K562 (cell line): ENCODE measurements around the gene C10orf71. TPM values are rescaled to one million over a fixed set of nuclear protein-coding genes. Genes with fewer than 3 reads are reported as not detected.

Experiments used
- ATAC-seq: fragments of 200-7000 bp; cut with Tn5 transposase; 3 replicates; pipeline ENCODE4 v1.9.1; 2020; ENCODE audit warnings: moderate library complexity
- BruUV-seq: library from RNA; stranded (reverse); fragments of 400-500 nt; replicated peaks from 2 replicates; lab custom pipeline; 2021; lab: Mats Ljungman, UMichigan
- CTCF ChIA-PET: fragments of 300-600 bp; formaldehyde crosslinking; extraction: SDS; loops from one replicate; lab custom pipeline; 2021; ENCODE audit warnings: low intra/inter-chr PET ratio; lab: Yijun Ruan, JAX
- POLR2A ChIA-PET: fragments of 300-600, 350-650 bp; sonication (Branson Sonifier 250); formaldehyde crosslinking; extraction: SDS; loops from one replicate; lab custom pipeline; 2021; ENCODE audit warnings: antibody characterized with exemption, inconsistent platforms; lab: Yijun Ruan, JAX
- DNase-seq, 4 experiments: peaks; one replicate each; pipeline versions ENCODE4 v3.0.0 to v3.0.0-alpha.2; 2011 to 2018; ENCODE audit warnings: low spot score in 3 of 4, mixed read lengths in 3 of 4; ENCODE audit errors: extremely low read depth in 1 of 4
- FAIRE-seq: peaks from 2 replicates; lab custom pipeline; 2011; peaks lifted over from hg19 to GRCh38; lab: Jason Lieb, UNC
- H2AFZ ChIP-seq: 2 replicates; pipeline ENCODE4 v1.6.0; 2011; ENCODE audit warnings: low read depth, low read length, control low read depth, inconsistent platforms
- H3K27ac ChIP-seq: fragments of 200-600 bp; 3 replicates; pipeline ENCODE4 v1.8.0; 2011; ENCODE audit warnings: low read depth, mild to moderate bottlenecking, control low read depth, inconsistent platforms, low read length, moderate library complexity, mixed read lengths; ENCODE audit errors: extremely low read depth
- H3K27me3 ChIP-seq, 2 experiments: fragments of 300-600 bp in 1 of 2; 2 replicates in 1 of 2; 3 replicates in 1 of 2; pipeline versions ENCODE4 v1.6.0 to v1.8.0; 2011; ENCODE audit warnings: inconsistent platforms in 2 of 2, low read length in 2 of 2, mild to moderate bottlenecking in 1 of 2, mixed read lengths in 1 of 2, moderate library complexity in 1 of 2; ENCODE audit not compliant: control insufficient read depth in 2 of 2, insufficient read depth in 2 of 2
- H3K36me3 ChIP-seq: fragments of 300-600 bp; 3 replicates; pipeline ENCODE4 v1.8.0; 2011; ENCODE audit warnings: mild to moderate bottlenecking, low read length, inconsistent platforms; ENCODE audit not compliant: control insufficient read depth, insufficient read depth
- H3K4me1 ChIP-seq, 2 experiments: fragments of 200-600 bp in 1 of 2; replicated peaks in 1 of 2; 2 replicates in 1 of 2; 3 replicates in 1 of 2; pipeline versions ENCODE4 v1.5.1 to v1.8.0; 2011; ENCODE audit warnings: inconsistent platforms in 2 of 2, low read length in 2 of 2, mild to moderate bottlenecking in 1 of 2, mixed read lengths in 1 of 2, moderate library complexity in 1 of 2; ENCODE audit not compliant: control insufficient read depth in 2 of 2, insufficient read depth in 2 of 2
- H3K4me2 ChIP-seq: 2 replicates; pipeline ENCODE4 v1.6.1; 2011; ENCODE audit warnings: low read length, control low read depth, inconsistent platforms, mixed read lengths; ENCODE audit not compliant: insufficient read depth
- H3K4me3 ChIP-seq: fragments of 200-600 bp; sonication (generic), shearing (Covaris generic); 2 replicates; pipeline ENCODE4 v1.5.1; 2016; ENCODE audit warnings: control low read depth, inconsistent platforms
- H3K79me2 ChIP-seq: fragments of 200-600 bp; 3 replicates; pipeline ENCODE4 v1.8.0; 2011; ENCODE audit warnings: low read length, inconsistent platforms; ENCODE audit not compliant: control insufficient read depth, insufficient read depth
- H3K9ac ChIP-seq, 2 experiments: 2 replicates each; pipeline versions ENCODE4 v1.6.0 to v1.6.1; 2011; ENCODE audit warnings: low read depth in 2 of 2, low read length in 2 of 2, control low read depth in 1 of 2, inconsistent platforms in 1 of 2, mild to moderate bottlenecking in 1 of 2, mixed read lengths in 1 of 2; ENCODE audit not compliant: insufficient read depth in 1 of 2
- H3K9me1 ChIP-seq: one replicate; pipeline ENCODE4 v1.6.0; 2011; ENCODE audit warnings: inconsistent platforms, mild to moderate bottlenecking, low read length, moderate library complexity; ENCODE audit not compliant: control insufficient read depth, insufficient read depth
- H3K9me3 ChIP-seq: replicated peaks from 2 replicates; pipeline ENCODE4 v1.5.1; 2011; ENCODE audit warnings: low read depth, low read length, inconsistent platforms; ENCODE audit not compliant: control insufficient read depth, insufficient read depth
- H4K20me1 ChIP-seq: replicated peaks from 2 replicates; pipeline ENCODE4 v1.6.1; 2011; ENCODE audit warnings: low read length, inconsistent platforms, mixed read lengths; ENCODE audit not compliant: control insufficient read depth, insufficient read depth
- MIER1 ChIP-seq: fragments of 450-650 bp; IDR thresholded peaks from 2 replicates; pipeline ENCODE4 v1.6.1; 2016; ENCODE audit warnings: antibody characterized with exemption, mild to moderate bottlenecking, low read depth
- SNIP1 ChIP-seq: fragments of 450-650 bp; IDR thresholded peaks from 2 replicates; pipeline ENCODE4 v1.7.1; 2017; ENCODE audit warnings: low read depth, mild to moderate bottlenecking
- ZNF398 ChIP-seq: fragments of 250-450 bp; sonication (Bioruptor Pico); IDR thresholded peaks from 2 replicates; pipeline ENCODE4 v1.8.0; 2021; ENCODE audit warnings: moderate library complexity, mild to moderate bottlenecking, inconsistent platforms
- WGBS: fragments of 100-300 bp; shearing (Covaris generic); methylation state at CpG from one replicate; pipeline ENCODE4 v1.1.6; 2016; ENCODE audit warnings: low coverage, mixed read lengths; ENCODE audit not compliant: insufficient coverage; ENCODE audit errors: missing lambda C conversion rate; 5-methylcytosine and 5-hydroxymethylcytosine counted together
- in situ Hi-C: fragments of 300-500 bp; cut with MboI; formaldehyde crosslinking; loops from 4 replicates; pipeline ENCODE4 v1.15.0; 2018; ENCODE audit warnings: inconsistent platforms, mixed read lengths
- intact Hi-C: fragments of 100-400 bp; cut with micrococcal nuclease; formaldehyde crosslinking; loops from 2 replicates; pipeline ENCODE4 v1.14.2; 2022
- polyA plus RNA-seq, 8 experiments: library from polyadenylated mRNA; depleted of rRNA in 4 of 8; stranded (reverse) in 5 of 8; unstranded in 3 of 8; fragments of >200 nt; fragmentation: Nextera tagmentation in 2 of 8; fragmentation: Illumina TruSeq in 1 of 8; extraction: Ambion mirVana in 2 of 8; extraction: Trizol in 1 of 8; gene quantifications; 2 replicates each; pipeline versions ENCODE4 v1.2.1 to v1.2.3, GENCODE V29; 2011 to 2014; ENCODE audit warnings: inconsistent platforms in 1 of 8, missing spikeins in 1 of 8
- total RNA-seq, 7 experiments: library from RNA; depleted of rRNA in 6 of 7; stranded (reverse); fragments of >200 nt in 6 of 7; fragmentation: Illumina TruSeq in 2 of 7; extraction: Trizol in 2 of 7; gene quantifications; 2 replicates each; pipeline versions ENCODE4 v1.2.1 to v1.2.3, GENCODE V29; 2011 to 2021; ENCODE audit warnings: low replicate concordance in 1 of 7

The C10orf71 gene
- total and polyA plus RNA-seq, 9 of the 15 experiments (the other 6 are each of a cell fraction or from before 2014, with no cell fraction given), result 0.06 to 4.5 (median 1.3) TPM

GRCh38 chr10:49324711-49325110 is 25.7 kb downstream of the C10orf71 start (continued):
- TF ChIP-seq ZNF398 (CRISPR knock-in tag), result no peak

- no peak for DNase-seq
Measured at GRCh38 chr10:49325131-49325915, 26.4 kb downstream of the C10orf71 start.

More at GRCh38 chr10:49325131-49325915, 26.4 kb downstream of the C10orf71 start:
- ATAC-seq (no peak; the same call in 2 of the 3 replicates), FAIRE-seq (no peak)
- H4K20me1 ChIP-seq, result no peaks in the 10 kb centered on the region
- no peak for TF ChIP-seq MIER1
- TF ChIP-seq SNIP1, result no peak
- CTCF ChIA-PET, result no interaction called here
- H3K4me3 ChIP-seq, result no peak overlapping the region
- H3K27ac ChIP-seq, result no peak overlapping the region
- intact Hi-C loops, result no loop called here
- WGBS, result 46% methylated on average over 20 of the region's 20 CpGs
- no peak overlapping the region for H3K4me2 ChIP-seq
- no TSS peak for BruUV-seq
- H3K36me3 ChIP-seq, result peaks cover 20% of the 10 kb centered on the region; the same call in 2 of the 3 replicates
- H3K4me1 ChIP-seq, result no peaks in the 10 kb centered on the region; a peak in 1 of 5 replicates
- H3K9me3 ChIP-seq, result no peaks in the 10 kb centered on the region
- POLR2A ChIA-PET, result interaction anchor here (0.8 to 1.5 kb wide), 3 partner anchors 18 to 61 kb away, joined by 3 to 4 read pairs (median 3); no protein-coding TSS in a partner anchor
- no peak overlapping the region for H2AFZ ChIP-seq
- in situ Hi-C loops, result no loop called here
- no peaks in the 10 kb centered on the region for H3K27me3 ChIP-seq
- no peaks in the 10 kb centered on the region for H3K9me1 ChIP-seq
- no peaks in the 10 kb centered on the region for H3K79me2 ChIP-seq
- H3K9ac ChIP-seq, result no peak overlapping the region
